ENCODE measurements around the gene EDNRA.

The EDNRA gene

GRCh38 chr4:147547314-147548056, 66.6 kb downstream of the EDNRA start:
- H3K4me3 ChIP-seq (replicated peaks; ENCODE audit: low read depth, low read length): no peak overlapping the region
- no peak for TF ChIP-seq CTCF (IDR thresholded peaks at IDR 0.05; ENCODE audit: low read length, missing control alignments)
- DNase-seq (ENCODE audit: low read depth): peak; percentile 83

- no peak for DNase-seq (ENCODE audit: low read depth)
- H3K4me3 ChIP-seq (replicated peaks; ENCODE audit: low read depth, low read length): no peak overlapping the region
- TF ChIP-seq CTCF (IDR thresholded peaks at IDR 0.05; ENCODE audit: low read length, missing control alignments): no peak
Measured at GRCh38 chr4:147548256-147548655, 67.4 kb downstream of the EDNRA start.

GRCh38 chr4:147550626-147551246, 69.8 kb downstream of the EDNRA start:
- no peak for TF ChIP-seq CTCF (IDR thresholded peaks at IDR 0.05; ENCODE audit: low read length, missing control alignments)
- H3K4me3 ChIP-seq (replicated peaks; ENCODE audit: low read depth, low read length): peak overlapping the region; percentile 12
- DNase-seq (ENCODE audit: low read depth): peak; percentile 56

- TF ChIP-seq CTCF (IDR thresholded peaks at IDR 0.05; ENCODE audit: low read length, missing control alignments): no peak
- no peak overlapping the region for H3K4me3 ChIP-seq (replicated peaks; ENCODE audit: low read depth, low read length)
- peak; percentile 79 for DNase-seq (ENCODE audit: low read depth)
Measured at GRCh38 chr4:147560625-147561024, 79.7 kb downstream of the EDNRA start.

DNA sequence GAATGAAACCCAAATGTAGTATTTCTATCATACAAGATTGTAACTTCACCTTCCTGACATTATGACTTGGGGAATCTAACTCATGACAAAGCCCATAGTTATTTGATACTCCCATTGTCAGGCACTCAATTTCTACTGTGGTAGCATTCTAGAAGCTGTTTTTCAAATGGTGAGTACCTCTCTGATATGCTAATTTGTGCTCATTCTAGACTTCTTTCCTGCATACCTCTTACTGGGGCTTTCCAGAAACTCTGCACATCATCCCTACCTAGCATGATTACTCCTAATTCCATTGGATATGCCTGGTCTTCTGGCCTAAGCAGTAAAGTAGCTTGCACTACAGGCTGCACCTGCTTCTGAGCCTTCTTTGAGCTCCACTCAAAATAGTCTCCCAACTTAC, 85.9 kb downstream of the EDNRA start:
- no peak for TF ChIP-seq CTCF (IDR thresholded peaks at IDR 0.05; ENCODE audit: low read length, missing control alignments)
- DNase-seq (ENCODE audit: low read depth): no peak
- no peak overlapping the region for H3K4me3 ChIP-seq (replicated peaks; ENCODE audit: low read depth, low read length)

DNA sequence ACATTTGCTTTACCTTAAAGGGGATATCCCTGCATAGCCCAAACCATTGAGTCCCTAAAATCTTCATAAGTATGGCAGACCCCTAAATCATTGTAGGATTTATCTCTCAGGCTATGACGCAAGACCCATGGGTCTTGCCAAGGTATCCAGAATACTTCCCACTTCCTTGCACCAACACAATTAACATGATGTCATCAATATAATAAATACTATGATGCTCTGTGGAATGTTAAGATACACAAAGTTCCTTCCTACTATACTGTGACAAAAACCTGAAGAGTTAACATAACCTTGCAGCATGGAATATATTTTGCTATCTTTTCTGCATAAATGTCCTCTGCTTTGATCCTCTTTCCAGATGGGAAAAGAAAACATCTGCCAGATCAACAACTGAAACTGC, 86.4 kb downstream of the EDNRA start:
- no peak for TF ChIP-seq CTCF (IDR thresholded peaks at IDR 0.05; ENCODE audit: low read length, missing control alignments)
- no peak for DNase-seq (ENCODE audit: low read depth)
- no peak overlapping the region for H3K4me3 ChIP-seq (replicated peaks; ENCODE audit: low read depth, low read length)

DNA sequence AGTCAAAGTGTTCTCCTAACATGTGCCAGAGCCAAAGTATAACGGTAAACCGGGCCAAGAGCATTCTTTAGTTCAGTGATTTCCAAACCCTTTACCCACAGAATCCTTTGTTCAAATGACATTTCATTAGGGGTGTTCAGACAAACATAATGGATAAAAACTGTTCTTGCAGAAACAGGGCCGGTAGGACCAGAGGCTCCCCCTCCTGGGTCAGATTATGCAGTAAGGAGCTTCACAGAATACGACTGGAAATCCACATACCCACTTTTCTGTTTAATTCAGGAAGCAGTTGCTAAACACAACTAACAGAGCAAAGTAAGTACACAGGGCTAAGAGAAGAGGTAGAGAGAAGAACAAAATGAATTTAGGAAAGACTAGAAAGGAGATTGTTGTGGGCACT, 89.7 kb downstream of the EDNRA start:
- peak; percentile 54 for DNase-seq (ENCODE audit: low read depth)
- peak; percentile 28 for TF ChIP-seq CTCF (IDR thresholded peaks at IDR 0.05; ENCODE audit: low read length, missing control alignments)
- H3K4me3 ChIP-seq (replicated peaks; ENCODE audit: low read depth, low read length): no peak overlapping the region
